ENCODE data around the gene RASSF5.

The RASSF5 gene

DNA sequence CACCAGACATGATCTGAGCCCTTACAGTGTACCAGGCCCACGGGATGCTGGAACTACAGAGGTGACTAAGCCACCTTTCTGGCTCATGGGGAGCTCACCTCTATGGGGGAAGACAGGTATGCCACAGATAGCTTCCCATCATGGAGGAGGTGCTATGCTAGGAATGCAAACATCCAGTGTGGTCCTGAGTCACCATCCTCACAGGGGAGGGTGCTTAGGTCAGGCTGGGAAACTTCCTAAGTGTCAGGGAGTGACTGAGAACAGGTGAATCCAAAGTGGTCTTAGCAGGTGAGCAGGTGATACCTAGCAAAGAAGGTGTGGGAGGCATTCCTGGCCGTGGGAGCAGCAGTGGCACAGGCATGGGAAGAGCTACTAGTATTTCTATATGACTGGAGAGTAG, 8.6 kb upstream of the RASSF5 start:
- DNase-seq: no peak

DNA sequence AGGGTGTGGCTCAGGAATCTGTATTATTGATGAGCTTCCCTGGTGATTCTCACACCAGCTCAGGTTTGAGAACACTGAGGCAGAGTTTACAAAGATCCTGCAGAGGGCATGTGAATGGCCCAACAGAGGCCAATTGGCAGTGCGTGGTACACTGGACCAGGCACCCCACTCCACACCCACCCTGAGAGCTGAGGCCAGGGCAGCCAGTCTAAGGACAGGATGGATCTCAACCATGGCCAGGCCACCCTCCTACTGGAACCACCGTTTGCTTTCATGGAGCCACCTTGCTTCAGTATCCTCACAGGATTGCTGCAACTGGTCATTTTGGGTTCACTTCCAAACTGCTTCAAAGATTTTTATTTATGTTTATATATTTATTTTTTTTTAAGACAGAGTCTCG, 7.3 kb upstream of the RASSF5 start:
- DNase-seq: no peak

DNA sequence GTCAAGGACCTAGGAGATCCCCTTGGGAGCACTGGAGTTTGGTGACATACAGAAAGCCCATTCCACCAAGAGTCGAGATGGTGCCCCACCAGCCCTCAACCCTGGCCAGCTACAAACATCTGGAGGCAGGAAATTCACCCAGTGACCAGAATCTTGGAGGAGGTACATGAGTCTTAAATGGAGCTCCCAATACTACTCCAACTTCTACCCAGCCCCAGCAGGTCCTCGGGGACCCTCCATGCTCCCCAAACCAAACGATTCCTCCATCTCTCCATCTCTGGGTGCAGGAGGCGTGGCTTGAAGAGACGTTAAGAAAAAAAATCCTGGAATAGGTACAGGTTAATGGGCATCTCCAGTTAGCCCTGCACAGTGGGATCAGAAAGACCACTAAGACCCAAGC, 5.5 kb upstream of the RASSF5 start:
- no peak for DNase-seq

DNA sequence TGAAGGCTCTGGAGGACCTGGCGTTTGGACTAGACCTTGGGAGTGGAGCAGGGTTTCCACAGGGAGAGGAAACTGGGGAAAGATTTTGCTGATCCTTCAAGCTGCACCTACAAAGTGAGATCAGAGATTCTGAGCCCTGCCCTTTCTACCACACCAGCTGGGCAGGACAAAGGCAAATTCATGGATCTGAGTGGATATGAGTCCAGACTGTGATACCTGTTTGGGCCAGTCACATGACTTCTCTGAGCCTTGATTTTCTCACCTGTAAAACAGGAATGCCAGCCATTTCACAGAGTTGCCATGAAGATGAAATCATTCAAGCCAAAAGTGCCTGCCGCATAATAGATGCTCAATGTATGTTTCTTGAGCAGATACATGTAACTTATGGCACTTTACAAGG, 4.9 kb upstream of the RASSF5 start:
- no peak for DNase-seq

DNA sequence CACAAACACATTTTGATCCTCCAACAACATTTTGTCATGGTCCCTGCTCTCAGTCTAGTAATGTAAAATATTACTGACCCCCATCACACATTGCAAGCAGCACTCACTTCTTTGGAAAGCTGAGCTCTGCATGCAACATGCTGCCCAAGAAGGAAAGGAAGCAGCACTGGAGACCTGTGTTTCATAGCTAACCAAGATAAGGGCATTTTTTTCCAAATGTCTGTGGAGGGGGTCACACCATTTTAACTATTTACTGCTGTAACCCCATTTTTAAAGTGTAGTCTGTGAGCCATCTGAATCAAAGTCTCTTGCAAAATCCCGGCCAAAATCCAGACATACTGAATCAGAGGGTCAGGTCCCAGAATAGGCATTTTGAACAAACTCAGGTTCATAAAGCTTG, 4.5 kb upstream of the RASSF5 start:
- no peak for DNase-seq

DNA sequence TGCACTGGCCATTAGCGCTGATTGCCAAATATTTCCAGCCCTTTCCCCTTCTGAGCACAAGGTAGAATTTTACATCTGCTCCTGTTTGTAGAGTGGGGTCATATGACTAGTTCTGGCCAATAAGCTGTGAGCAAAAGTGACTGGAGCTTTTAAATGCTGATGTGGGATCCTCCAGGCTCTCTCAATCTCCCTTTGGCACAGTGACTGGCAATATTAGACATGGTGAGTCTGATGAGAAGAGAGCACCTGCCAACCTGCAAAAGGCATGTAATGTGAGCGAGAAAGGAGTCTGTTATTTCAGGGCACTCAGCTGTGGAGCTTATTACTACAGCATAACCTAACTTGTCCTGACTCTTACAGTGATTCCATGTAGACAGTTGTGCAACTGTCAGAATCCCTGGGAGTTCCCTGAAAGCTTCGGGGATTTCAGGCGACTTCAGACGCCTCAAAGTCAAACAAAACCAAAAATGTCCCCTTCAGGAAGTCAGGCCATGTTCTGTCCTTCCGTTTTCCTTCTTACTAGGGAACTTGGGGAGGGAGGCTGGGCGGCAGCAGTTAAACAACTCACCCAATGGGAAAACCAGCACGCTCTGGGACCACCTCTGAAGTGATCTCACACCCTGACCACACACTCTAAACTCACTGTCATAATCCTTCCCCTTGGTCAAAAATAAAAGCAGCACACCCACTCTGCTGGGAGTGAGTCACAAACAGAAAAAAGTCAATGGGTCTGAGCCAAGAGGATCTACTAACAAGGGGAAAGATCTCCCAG, 3.6 kb upstream of the RASSF5 start:
- peak; percentile 53 to 73 for DNase-seq

DNA sequence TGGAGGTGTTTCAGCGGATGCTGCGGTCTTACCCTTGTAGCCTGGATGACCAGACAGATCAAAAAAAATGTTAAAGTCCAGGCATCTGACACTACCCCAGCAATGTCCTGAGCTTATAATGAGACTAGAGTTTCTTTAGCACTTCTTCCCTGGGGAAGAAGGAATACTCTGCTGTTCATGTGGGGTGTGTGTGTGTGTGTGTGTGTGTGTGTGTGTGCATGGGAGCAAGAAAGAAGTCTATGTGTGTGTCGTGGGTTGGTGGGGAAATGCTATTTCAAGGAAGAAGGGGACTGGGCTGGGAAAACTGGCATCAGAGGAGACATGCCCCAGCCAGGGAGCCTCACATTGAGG, 3.0 kb upstream of the RASSF5 start:
- DNase-seq: no peak

DNA sequence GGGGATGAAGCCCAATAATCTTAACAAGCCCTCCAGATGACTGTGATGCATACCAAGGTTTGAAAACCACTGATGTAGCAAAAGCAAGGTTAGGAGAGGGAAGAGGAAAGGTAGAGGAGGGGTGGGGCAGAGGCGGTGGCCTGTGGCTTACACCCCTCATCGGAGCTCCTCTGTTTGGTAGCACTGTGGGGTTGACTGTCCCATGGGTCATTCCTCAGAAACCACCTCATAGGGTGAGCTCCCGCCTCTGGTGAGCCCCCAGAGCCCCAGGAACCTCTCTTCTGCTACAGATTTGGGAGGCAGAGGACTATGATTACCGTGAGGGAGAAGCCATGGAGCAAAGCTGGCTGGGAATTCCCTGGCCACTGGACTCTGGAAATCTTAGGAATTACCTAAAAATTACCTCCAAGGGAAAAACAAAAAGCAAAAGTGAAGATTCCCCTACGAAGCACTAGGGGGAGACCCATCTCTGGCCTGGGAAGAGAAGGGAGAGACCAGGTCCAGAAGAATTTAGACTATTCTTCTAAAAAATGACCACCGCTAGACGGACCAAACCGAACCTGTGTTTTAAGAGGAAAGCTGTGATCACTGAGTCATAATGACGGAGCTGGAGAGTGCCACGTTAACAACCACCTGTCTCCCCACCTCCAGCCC, 1.5 kb upstream of the RASSF5 start:
- DNase-seq: no peak

DNA sequence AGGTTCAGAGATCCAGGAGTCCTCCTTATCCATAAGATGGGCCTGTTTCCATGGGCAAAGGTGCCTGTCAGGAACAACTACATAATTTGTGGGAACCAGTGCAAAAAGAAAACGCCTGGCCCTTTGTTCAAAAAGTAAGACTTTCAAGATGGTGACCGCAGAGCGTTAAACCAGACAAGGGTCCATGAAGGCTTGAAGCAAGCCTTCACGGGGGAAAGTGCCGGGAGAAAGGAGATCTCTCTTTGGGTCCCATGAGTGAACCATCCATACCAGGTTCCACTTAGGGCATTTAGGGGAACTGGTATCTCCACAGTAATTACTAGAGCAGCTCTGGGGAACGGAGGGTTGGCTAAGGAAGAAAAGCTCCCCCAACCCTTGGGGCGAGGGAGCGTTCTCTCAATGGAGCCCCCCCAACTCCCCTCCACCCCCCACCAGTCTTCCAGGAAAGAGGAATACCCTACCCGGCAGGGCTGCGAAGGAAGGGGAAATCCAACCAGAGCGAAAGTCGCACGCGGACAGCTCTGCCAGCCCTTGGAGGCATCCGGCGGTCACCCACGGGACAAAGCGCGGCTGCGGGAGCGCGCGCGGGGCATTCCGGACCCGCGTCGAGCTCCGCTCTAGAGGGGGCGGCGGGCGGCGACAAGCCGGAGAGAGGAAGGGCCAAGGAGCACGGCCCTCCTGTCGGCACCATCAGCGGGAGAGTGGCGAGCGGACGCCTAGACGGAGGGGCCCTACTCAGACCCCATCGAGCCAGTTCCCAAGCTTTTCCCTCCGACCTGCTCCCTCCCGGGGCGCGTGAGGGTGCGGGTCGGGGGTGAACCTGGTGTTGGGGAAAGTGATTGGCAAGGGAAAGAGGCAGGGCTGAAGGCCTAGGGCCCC, 687 bp upstream of the RASSF5 start:
- DNase-seq: no peak

DNA sequence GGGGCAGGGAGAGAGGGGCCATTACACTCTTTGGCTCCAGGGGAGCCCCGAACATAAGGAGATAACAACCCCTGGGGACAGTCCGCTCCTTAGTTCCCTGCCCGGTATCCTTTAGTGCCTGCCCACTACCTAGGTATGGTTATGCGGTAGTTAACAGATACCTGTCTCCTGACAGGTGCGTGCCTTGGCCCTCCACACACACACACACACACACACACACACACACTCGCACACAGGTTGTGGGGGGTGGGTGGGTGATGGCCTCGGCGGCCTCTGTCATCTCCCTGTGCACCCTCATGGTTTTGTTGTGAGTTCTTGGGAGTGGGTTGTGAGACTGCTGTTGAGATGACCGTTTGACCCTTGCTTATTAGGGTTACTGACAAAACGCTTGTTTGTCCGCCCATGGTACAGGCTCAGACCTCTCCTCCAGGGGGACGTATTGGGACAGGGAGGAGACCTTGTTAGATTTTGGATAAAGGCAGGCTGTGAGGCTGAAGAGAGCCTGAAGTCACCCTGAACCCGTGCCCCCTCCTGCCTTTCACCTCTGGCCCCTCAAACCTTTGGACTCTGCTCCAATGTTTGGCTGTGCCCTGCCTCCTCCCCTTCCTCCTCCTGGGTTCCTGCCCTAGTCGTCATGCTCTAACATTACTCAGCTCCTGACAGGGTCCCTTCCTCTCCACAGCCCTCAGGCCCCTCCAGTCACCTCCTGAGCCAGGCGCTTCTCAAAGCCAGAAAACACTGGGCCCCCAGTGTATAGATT, 979 bp downstream of the RASSF5 start:
- DNase-seq: no peak

DNA sequence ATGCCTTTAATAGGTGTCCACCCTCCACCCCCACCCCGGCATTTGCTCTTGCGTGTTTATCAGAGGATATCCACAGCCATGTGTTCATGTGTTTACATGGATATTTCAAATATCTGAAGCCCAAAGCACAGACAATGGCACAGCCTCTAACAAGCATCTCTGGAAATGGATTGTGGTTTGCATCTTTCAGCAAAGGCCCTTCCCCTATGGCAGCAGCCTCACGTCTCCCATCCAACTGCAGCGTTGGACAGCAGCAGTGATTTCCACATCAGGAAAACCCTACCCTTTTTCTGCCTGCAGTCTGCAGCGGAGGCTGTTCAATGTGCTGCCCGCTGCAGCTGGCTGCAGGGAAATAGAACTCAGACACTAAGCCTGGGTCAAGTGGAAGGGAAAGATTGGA, 1.6 kb downstream of the RASSF5 start:
- DNase-seq: no peak

DNA sequence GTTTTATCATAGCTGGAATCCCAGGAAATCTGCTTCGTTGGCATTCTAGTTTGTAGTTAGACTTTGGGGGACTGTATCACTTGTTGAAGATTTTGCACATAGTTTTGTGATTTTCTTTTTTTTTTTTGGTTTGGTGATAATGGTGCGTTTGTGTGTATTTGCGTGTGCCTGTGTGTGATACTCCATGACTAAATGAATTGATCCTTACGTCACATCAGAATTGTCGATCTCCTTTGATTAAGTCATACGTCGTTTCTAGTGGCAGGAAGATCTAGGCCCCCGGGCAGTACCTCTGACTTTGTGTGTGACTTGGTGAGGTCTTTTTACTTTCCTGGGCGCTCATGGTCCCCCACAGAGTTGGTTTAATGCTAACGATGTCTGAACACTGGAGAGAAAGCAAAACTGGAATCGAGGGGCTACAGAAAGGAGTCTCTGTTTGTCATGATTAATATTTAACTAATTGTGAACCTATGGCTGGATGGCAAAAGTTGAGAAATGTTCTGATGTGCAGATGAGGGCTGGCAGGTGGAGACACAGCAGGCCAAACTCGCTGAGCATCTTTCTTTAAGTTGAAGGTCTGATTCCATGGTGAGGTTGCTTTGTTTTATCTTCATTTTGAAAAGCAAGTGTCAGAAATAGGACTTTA, 2.4 kb downstream of the RASSF5 start:
- no peak for DNase-seq

DNA sequence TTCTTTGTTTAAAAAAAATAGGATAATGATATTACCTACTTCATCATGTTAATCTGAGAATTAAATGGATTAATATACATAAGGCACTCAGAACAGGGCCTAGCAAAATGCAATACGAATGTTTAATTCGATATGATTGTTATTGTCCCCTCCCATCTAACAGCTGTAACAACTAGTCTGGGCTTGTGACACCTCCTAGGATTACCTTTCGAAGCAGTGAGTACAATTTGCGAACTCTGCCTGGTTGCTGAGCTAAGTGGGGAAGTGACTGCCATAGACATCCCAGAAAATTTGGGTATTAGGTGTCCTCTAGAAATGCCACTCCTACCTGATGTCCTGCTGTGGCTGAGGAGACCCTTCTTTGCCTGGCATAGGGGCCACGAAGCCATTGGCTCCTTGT, 3.0 kb downstream of the RASSF5 start:
- DNase-seq: no peak

DNA sequence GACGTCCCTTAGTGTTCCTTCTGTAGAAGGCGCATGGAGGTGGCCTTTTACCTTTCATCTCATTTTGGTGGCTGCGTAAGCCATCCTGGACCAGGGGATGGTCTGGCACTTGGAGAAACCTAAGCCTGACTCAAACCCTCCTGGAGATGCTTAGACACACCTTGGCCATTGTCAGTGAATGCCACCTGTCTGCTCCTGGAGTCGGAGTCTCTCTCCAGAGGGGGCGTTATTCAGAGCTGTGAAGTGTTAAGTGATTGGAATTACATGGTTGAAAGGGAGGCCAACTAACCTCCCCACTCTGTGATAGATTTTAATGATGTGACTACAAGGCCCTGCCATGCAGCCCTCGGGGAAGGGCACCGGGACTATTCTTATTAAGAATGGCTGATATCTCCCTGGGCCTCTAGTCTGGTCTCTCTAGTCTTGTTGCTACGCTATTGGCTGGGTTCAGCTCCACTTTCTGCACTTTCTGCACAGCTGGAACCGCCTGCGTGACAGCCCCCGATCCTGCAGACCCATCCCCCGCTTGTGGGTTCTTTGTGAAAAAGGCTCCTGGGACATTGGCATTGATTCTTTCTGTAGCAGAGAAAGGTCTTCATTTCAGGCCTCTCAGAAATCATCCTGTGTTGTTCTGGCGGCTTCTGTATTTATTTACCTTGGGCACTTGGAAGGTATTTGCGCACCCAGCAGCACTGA, 4.2 kb downstream of the RASSF5 start:
- DNase-seq: no peak

DNA sequence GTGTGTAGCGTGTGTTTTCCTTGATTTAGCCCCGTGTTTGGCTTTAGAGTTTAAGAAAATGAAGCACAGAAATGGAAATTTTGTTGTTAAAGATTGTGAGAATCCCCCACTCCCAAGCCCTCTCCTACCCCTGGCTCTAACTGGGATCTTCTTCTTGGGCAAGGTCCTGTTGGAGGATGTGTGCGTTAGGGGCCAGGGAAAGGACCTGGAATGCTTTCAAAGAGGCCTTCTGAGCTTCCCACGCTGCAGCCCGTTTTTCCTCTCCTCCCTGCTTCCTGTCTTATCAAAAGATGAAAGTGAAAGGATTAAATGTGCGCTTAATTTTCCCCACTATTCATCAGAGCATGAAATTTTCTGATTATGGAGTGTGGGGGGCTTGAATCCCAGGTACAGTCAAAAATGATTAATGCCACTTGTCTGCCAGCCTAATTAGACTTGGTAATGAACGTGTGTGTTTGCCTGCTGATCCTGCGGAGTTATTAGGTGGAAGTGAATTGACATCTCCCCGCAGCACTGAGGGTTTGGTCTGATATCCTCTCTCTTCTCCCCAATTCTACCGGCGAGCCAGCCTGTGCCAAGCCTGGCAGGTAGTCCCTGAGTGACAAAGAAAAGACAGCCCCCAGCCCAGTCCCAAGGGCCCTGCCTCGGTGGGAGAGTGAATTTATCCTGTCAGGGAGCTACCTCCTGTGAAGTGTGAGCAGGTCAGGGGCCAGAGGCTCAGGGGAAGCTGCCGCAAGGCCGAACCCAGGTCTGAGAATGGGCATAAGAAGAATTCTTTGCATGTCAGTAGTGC, 4.9 kb downstream of the RASSF5 start:
- no peak for DNase-seq

DNA sequence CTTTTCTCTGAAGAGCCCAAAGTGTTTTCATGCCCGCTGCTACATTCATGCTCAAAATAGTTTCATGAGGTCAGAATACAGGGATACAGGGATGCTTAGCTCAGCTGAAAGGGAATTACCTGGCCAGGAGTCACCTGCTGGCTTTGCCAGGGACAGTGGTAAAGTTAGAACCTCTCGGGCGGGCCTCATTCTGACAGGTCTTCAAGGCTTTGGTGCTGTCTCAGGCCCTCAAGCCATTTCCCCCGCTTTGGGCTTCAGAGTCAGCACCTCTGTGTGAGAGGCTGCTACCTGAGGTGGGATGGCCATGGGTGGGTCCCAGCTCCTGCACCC, 5.5 kb downstream of the RASSF5 start:
- no peak for DNase-seq

DNA sequence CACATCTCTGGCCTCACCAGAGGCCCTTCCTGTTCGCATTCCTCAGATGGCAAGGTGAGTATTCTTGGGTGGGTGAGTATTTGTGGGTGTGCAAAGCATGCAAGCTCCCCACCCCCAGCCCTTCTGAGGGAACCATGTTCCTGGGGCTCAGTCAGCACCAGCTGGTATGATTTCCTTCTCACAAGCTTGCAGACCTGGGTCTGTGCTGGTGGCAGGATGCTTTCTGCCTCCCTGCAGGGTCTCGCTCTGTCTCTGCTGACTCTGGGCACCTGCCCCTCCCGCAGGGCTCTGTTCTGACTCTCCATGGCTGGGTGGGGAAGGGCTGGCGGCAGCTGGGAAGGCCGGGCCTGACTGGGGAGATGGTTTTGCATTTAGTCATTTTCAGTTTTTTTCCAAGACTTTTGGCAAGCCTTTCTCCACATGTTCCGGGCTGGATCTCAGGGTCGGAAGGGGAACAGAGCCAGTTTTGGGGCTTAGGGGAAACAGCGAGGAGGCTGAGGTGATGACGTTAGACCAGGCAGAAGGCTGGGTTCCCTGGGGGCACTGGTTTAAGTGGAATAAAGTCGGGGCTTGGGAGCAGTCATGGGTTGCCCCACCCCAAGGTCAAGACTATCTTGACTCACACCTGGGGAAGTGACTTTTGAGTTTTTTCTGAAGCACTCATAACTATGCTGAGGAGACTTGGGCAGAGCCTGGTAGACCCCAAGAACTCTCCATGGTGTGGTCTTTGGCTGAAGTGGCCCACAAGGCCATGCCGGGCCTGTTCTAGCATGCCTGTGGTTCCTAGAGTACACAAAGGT, 6.2 kb downstream of the RASSF5 start:
- no peak for DNase-seq

DNA sequence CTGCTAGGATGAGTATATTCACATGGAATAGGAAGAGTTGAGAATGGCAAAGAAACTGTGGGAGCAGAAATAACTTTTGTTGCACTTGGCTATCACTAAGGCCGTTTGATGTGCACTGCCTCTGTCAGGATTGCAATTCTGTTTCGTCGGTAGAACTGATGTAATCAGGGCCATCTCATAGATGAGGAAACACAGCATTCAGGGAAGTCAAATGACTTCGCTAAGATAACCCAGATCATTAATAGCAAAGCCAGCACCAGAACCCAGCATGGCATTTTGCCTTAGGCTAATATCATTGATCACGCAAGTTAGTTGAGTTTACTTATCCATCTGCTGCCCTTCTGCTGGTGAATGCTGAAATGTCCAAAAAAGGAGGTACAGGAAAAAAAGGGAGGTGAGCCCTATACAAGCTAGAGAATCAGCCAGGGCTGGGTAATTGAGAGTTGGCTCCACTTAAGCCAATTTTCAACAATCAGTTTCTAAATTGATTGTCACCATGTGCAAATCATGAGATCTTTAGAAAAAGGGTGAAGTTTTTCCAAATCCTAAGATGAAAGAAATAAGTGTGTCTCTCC, 7.6 kb downstream of the RASSF5 start:
- peak in 1 of 2 experiments; percentile 12 for DNase-seq

DNA sequence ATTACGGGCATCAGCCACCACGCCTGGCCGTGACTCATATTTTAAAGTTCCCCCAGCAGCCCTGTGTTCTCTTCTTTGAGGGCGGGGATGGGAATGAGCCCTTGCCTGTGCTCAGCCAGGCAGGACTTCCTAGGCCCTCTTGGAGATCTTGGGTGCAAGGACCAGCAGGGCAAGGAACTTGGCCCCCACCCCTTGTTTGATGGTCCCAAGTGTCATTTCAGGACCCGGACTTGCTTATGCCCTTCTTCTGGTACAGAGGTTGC, 9.3 kb downstream of the RASSF5 start:
- DNase-seq: no peak

DNA sequence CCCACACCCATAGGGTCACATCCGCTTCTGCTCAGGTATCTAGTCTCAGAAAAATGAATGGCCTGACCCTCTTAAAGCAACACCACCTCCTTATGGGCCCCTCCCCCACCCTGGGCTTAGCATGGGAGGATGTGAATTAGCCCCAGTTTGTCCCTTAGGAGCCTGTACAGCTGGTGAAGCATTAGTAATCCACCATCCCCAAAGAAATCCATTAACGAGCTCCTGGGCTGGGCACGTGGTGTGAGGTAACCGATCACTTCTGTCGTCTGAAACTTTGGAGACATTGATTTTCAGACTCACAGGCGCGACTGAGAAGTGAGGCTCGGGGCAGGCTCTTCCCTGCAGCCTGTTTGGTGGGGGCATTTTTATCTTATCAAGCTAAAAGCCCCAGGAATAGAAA, 10.5 kb downstream of the RASSF5 start:
- no peak for DNase-seq
